Hepatocyte (in vitro differentiated cells): ENCODE data around the gene CAB39. TPM values are rescaled to one million over a fixed set of nuclear protein-coding genes. Genes with fewer than 3 reads are reported as not detected.

Source experiments
- DNase-seq: peaks from one replicate; pipeline ENCODE4 v3.0.0-alpha.2; 2016; ENCODE audit warnings: low spot score
- H2AFZ ChIP-seq: fragments of 200-600 bp; sonication (generic); 2 replicates; pipeline ENCODE4 v1.6.0; 2016; ENCODE audit warnings: antibody characterized with exemption, mild to moderate bottlenecking
- H3K27ac ChIP-seq: fragments of 200-600 bp; sonication (generic); 2 replicates; pipeline ENCODE4 v1.5.1; 2016; ENCODE audit warnings: mild to moderate bottlenecking
- H3K27me3 ChIP-seq: fragments of 200-600 bp; sonication (generic); 2 replicates; pipeline ENCODE4 v1.6.1; 2016
- H3K36me3 ChIP-seq: fragments of 200-600 bp; sonication (generic); replicated peaks from 2 replicates; pipeline ENCODE4 v1.5.1; 2016; ENCODE audit warnings: low read depth; ENCODE audit not compliant: insufficient read depth
- H3K4me1 ChIP-seq: fragments of 200-600 bp; sonication (generic); 2 replicates; pipeline ENCODE4 v1.5.1; 2016; ENCODE audit warnings: mild to moderate bottlenecking, moderate library complexity; ENCODE audit not compliant: insufficient read depth
- H3K4me2 ChIP-seq: fragments of 200-600 bp; sonication (generic); 2 replicates; pipeline ENCODE4 v1.6.0; 2016
- H3K4me3 ChIP-seq: fragments of 200-600 bp; sonication (generic); 2 replicates; pipeline ENCODE4 v1.5.1; 2016; ENCODE audit warnings: mild to moderate bottlenecking
- H3K79me2 ChIP-seq: fragments of 200-600 bp; sonication (generic); 2 replicates; pipeline ENCODE4 v1.6.0; 2017; ENCODE audit warnings: mild to moderate bottlenecking
- H3K9me2 ChIP-seq: fragments of 200-600 bp; sonication (generic); replicated peaks from 2 replicates; pipeline ENCODE4 v1.6.0; 2017; ENCODE audit warnings: mild to moderate bottlenecking; ENCODE audit not compliant: insufficient read depth
- H3K9me3 ChIP-seq: fragments of 200-600 bp; sonication (generic); 2 replicates; pipeline ENCODE4 v1.5.1; 2016; ENCODE audit warnings: low read depth, mild to moderate bottlenecking
- H4K20me1 ChIP-seq: fragments of 200-600 bp; sonication (generic); 2 replicates; pipeline ENCODE4 v1.6.0; 2016; ENCODE audit warnings: mild to moderate bottlenecking; ENCODE audit not compliant: insufficient read depth, poor library complexity, severe bottlenecking
- EZH2 ChIP-seq: fragments of 200-600 bp; sonication (generic); IDR thresholded peaks from 2 replicates; pipeline ENCODE4 v1.6.1; 2016; ENCODE audit warnings: antibody characterized with exemption, mild to moderate bottlenecking, borderline replicate concordance
- EZH2phosphoT487 ChIP-seq: fragments of 200-600 bp; sonication (generic); IDR thresholded peaks from one replicate; pipeline ENCODE4 v1.6.1; 2018; ENCODE audit warnings: antibody characterized with exemption, mild to moderate bottlenecking, low read depth, moderate library complexity; ENCODE audit not compliant: unreplicated experiment, severe bottlenecking
- WGBS: methylation state at CpG from one replicate; pipeline ENCODE4 v1.1.6; 2016; ENCODE audit warnings: low lambda C conversion rate; ENCODE audit errors: missing lambda C conversion rate; 5-methylcytosine and 5-hydroxymethylcytosine counted together
- polyA plus RNA-seq: library from polyadenylated mRNA; unstranded; fragments of >200 nt; fragmentation: Nextera tagmentation; extraction: Ambion mirVana; gene quantifications from 2 replicates; pipeline ENCODE4 v1.2.1, GENCODE V29; 2016
- total RNA-seq: library from RNA; depleted of rRNA; stranded (reverse); fragments of >200 nt; gene quantifications from 2 replicates; pipeline ENCODE4 v1.2.3, GENCODE V29; 2014
- TF ChIP-seq, protein P1 (sequence below): fragments of 200-600 bp; sonication (generic); IDR thresholded peaks from 2 replicates; pipeline ENCODE4 v1.5.1; 2016; ENCODE audit warnings: antibody characterized with exemption, mild to moderate bottlenecking; ENCODE audit not compliant: poor library complexity

CAB39 gene
- total RNA-seq = 83.9 and 84.4 TPM in 2 replicates
- polyA plus RNA-seq = 37.2 and 38.5 TPM in 2 replicates

DNA sequence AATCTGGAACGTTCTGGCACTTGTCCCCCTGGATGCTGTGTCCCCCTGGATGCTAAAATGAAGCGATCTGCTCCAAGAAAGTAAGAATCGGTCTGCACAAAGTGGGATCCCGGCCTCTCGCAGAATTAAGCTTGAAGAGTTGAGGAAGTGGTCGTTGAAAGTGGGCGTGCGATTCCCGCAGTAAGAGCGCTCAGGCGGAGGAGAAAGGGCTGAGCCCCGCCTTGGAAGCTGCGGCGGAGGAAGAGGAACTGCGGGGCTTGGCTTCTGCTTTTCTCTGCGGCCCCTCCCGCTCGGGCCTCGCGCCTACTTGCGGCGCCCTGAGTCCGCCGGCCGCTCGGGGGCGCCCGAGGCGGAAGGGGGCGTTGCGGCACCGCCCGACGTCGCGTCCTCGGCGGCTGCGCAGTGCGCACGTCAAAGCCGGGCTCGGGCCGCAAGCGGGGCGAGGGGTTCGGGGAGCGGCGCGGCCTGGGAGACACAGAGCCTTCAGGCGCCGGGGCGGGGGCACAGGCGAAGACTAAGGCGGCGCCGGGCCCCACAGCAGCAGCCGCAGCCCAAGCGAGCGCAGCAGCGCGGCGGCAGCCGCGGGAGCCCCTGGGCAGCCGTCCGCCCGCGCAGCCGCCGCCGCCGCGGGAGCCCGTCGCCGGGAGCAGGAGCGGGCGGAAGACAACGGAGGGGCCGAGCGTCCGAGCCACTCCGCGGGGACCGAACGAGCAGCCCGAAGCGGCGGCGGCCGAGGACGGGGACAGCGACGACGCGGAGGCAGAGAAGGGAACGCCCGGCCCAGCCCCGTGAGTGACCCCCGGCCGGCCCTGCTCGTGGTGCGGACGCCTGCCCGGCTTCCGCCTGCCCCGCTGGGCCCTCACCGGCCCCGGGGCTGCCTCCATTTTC lies at the start of gene CAB39:
Gene CAB39 (plus strand): TSS at position 400 of the 888 bp plus-strand sequence. CDS start 47,160 bp downstream, outside the sequence.
- peaks cover 48% of the 10 kb centered on the region for H3K79me2 ChIP-seq
- H2AFZ ChIP-seq = peak within 1 kb of the TSS; percentile 51
- no peaks in the 10 kb centered on the region for H3K27me3 ChIP-seq
- no peaks in the 10 kb centered on the region for H3K9me2 ChIP-seq
- peak; percentile 97 for DNase-seq
- no peaks in the 10 kb centered on the region for H3K36me3 ChIP-seq
- peak within 1 kb of the TSS; percentile 98 for H3K4me3 ChIP-seq
- H3K9me3 ChIP-seq = no peaks in the 10 kb centered on the region
- H4K20me1 ChIP-seq = peaks cover 40% of the 10 kb centered on the region
- WGBS = 1% methylated on average over 91 of the region's 110 CpGs
- peak within 1 kb of the TSS; percentile 81 for H3K4me2 ChIP-seq
- peaks cover 18% of the 10 kb centered on the region for H3K4me1 ChIP-seq
- peak within 1 kb of the TSS; percentile 97 for H3K27ac ChIP-seq
- no peak for TF ChIP-seq EZH2
- TF ChIP-seq, protein P1, sequence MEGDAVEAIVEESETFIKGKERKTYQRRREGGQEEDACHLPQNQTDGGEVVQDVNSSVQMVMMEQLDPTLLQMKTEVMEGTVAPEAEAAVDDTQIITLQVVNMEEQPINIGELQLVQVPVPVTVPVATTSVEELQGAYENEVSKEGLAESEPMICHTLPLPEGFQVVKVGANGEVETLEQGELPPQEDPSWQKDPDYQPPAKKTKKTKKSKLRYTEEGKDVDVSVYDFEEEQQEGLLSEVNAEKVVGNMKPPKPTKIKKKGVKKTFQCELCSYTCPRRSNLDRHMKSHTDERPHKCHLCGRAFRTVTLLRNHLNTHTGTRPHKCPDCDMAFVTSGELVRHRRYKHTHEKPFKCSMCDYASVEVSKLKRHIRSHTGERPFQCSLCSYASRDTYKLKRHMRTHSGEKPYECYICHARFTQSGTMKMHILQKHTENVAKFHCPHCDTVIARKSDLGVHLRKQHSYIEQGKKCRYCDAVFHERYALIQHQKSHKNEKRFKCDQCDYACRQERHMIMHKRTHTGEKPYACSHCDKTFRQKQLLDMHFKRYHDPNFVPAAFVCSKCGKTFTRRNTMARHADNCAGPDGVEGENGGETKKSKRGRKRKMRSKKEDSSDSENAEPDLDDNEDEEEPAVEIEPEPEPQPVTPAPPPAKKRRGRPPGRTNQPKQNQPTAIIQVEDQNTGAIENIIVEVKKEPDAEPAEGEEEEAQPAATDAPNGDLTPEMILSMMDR = peak; percentile 87
- no peak for TF ChIP-seq EZH2phosphoT487

DNA sequence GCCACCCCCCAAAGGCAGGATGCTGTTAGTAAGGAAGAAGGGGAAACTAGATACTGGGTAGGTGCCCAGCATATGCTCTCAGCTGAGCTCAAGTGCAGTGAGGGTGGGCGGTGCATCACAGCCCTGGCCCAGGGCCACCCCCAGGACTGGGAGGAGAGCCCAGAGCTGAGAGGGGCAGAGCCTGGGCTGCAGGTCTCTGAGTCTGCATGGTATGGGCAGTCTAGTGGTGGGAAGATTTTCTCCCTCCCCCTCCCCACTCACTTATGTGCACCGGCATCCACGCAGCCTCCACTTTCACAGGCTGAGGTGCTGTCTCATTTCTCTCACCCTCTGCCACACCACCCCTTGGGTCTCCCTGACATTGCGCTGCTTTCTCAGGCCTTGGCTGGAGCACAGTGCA lies 48.5 kb upstream of the CAB39 start:
- TF ChIP-seq, protein P1 = no peak
- TF ChIP-seq EZH2 = no peak
- TF ChIP-seq EZH2phosphoT487 = no peak

DNA sequence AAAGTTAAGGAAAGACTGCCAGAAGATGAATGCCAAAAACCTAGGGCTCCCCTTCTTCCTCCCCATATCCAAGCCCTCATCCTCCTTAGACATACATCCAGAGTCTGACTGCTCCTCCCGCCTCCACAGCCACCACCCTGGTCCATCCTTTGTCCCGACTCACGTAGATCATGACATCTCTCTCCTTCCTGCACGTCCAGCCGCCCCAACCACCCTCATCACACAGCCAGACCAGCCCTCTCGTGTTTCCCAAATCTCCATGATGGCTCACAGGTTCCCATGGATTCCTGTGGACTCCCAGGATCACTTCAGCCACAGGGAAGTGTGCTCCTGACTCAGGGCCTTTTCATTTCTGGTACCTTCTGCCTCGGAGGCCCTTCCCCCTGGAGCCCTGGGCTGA lies 47.8 kb upstream of the CAB39 start:
- DNase-seq = no peak
- H3K4me1 ChIP-seq = peaks cover 3% of the 10 kb centered on the region
- no peaks in the 10 kb centered on the region for H4K20me1 ChIP-seq
- H3K27me3 ChIP-seq = no peaks in the 10 kb centered on the region
- H3K79me2 ChIP-seq = no peaks in the 10 kb centered on the region
- H3K36me3 ChIP-seq = no peaks in the 10 kb centered on the region
- no peak overlapping the region for H3K4me3 ChIP-seq
- H2AFZ ChIP-seq = no peak overlapping the region
- H3K4me2 ChIP-seq = no peak overlapping the region
- no peaks in the 10 kb centered on the region for H3K9me2 ChIP-seq
- no peak for TF ChIP-seq EZH2
- H3K9me3 ChIP-seq = no peaks in the 10 kb centered on the region
- WGBS = 91% methylated on average over 7 of the region's 7 CpGs
- no peak overlapping the region for H3K27ac ChIP-seq

More for the DNA sequence above, 48.5 kb upstream of the CAB39 start:
- no peaks in the 10 kb centered on the region for H3K36me3 ChIP-seq
- H4K20me1 ChIP-seq = no peaks in the 10 kb centered on the region
- DNase-seq = no peak
- no peaks in the 10 kb centered on the region for H3K27me3 ChIP-seq
- WGBS = 94% methylated on average over 4 of the region's 4 CpGs
- H3K4me2 ChIP-seq = no peak overlapping the region
- H3K27ac ChIP-seq = no peak overlapping the region
- no peaks in the 10 kb centered on the region for H3K9me2 ChIP-seq
- no peaks in the 10 kb centered on the region for H3K79me2 ChIP-seq
- H3K4me1 ChIP-seq = peaks cover 3% of the 10 kb centered on the region
- no peaks in the 10 kb centered on the region for H3K9me3 ChIP-seq
- no peak overlapping the region for H2AFZ ChIP-seq
- no peak overlapping the region for H3K4me3 ChIP-seq

DNA sequence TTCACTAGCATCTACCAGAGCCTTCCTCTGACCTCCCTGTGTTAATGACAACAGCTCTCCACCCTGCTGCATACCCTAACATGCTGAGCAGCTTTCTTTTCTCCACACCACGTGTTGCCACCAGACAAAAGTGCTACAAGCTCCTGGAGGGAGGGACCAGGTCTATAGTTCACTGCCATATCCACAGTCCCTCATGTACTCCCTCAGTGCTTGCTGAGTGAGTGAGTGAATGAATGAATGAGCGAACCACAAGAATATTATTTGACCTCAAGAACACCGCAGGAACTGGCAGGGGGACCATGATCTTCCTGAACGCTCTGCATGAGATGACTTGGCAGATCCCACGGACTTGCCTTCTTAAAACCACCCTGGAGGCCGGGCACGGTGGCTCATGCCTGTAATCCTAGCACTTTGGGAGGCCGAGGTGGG lies 47.4 kb upstream of the CAB39 start:
- no peaks in the 10 kb centered on the region for H3K79me2 ChIP-seq
- no peaks in the 10 kb centered on the region for H3K9me3 ChIP-seq
- peaks cover 3% of the 10 kb centered on the region for H3K4me1 ChIP-seq
- H3K9me2 ChIP-seq = no peaks in the 10 kb centered on the region
- no peak for TF ChIP-seq EZH2
- DNase-seq = no peak
- no peaks in the 10 kb centered on the region for H3K36me3 ChIP-seq
- H3K4me2 ChIP-seq = no peak overlapping the region
- no peak overlapping the region for H3K4me3 ChIP-seq
- 88% methylated on average over 8 of the region's 8 CpGs for WGBS
- H3K27me3 ChIP-seq = no peaks in the 10 kb centered on the region
- no peak overlapping the region for H3K27ac ChIP-seq
- no peak overlapping the region for H2AFZ ChIP-seq
- H4K20me1 ChIP-seq = no peaks in the 10 kb centered on the region
